Activated T-cell treated with anti-CD3 and anti-CD28 coated beads, Interleukin-2, amount 50 U/mL, for 1 hour (primary cell): ENCODE data around the gene CD22.
"Not testable (repeated sequence)": the region's sequence is repeated elsewhere in the genome, so short reads cannot be mapped to it uniquely, and the experiment has no call there.

Experiments
- DNase-seq: peaks from one replicate; pipeline ENCODE4 v3.0.0-alpha.2; 2020

CD22 gene

DNA sequence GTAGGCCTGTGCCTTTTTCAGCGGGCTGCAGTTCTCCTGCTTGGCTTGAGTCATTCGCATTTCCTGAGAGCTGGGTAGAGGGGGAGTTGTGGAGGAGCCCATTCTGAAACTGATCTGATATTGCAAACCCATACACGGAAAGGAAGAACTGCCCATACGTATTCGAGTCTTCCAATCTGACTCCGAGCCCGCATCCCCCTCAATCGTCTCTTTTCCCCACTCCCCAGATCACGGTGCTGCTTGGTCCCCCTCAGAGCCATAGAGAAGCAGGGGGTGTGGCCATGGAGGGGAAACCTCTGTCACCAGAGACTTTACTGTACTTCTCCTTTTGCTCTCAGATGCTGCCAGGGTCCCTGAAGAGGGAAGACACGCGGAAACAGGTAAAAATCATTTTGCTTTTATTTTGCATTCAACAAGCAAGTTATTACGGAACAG, at the start of gene CD22:
Gene CD22 (plus strand): TSS at position 337 of the 435 bp plus-strand sequence. CDS start 2,854 bp downstream, outside the sequence.
- DNase-seq, result no peak

DNA sequence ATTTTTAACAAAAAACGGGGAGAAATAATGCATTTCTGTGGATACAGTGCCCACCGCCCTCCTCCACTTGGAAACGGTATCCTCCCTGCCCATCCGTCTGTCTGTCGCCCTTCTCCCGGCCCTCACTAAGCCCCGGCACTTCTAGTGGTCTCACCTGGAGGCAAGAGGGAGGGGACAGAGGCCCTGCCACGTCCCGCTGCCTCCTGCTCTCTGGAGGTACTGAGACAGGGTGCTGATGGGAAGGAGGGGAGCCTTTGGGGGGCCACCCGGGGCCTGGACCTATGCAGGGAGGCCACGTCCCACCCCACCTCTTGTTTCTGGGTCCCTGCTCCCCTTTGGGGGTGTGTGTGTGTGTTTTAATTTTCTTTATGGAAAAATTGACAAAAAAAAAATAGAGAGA, 49.6 kb upstream of the CD22 start:
- DNase-seq, result no peak

DNA sequence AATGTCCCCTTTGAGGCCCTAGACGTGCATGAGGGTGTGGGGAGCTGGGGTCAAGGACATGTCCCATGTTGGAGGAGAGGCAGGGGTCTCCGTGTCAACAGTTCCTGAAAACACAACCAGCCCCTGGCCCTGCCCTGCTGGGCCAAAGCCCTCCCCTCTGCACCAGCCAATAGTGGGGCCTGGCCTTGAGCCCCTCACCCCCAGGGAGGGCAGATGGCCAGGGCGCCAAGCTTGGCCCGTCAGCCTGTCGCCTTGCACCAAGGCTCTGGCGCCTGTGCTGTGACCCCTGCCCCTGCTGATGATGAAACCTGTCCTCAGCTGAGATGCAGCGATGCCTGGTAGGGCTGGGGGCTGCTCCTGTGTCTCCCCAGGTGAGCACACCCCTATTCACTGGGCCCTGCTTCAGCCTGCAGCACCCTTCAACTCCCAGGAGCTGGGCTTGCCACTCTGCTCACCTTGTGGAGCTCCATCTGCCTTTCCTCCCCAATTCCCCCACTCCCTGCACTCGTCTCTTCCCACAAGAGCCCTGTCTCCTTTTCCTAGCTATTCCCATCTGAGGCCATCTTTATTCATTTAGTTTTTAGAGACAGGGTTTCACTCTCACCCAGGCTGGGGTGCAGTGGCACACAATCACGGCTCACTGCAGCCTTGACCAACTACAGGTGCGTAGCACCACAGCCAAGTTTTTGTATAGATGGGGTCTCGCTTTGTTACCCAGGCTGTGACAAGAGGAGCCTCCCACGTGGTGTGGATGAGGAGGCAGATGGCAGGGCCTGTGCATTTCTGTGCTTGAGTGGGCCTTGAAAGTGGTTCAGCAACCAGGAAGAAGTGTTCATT, 48.8 kb upstream of the CD22 start:
- DNase-seq, result no peak

DNA sequence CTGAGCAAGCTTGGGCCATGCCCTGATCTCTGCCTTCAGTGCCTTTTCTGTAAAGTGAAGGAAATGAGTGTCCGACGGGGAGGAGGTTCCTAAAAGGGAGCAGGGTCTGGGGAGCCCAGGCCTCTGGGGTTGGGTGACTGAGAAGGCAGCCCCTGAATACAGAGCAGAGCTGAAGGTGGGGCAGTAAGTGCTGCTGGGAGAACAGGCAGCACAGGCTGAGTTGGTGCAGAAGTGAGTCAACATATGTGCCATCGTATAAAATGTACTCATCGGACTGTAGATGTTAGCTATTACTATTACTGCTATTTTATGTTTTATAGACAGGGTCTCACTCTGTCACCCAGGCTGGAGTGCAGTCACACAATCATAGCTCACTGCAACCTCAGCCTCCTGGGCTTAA, 47.7 kb upstream of the CD22 start:
- no peak for DNase-seq

DNA sequence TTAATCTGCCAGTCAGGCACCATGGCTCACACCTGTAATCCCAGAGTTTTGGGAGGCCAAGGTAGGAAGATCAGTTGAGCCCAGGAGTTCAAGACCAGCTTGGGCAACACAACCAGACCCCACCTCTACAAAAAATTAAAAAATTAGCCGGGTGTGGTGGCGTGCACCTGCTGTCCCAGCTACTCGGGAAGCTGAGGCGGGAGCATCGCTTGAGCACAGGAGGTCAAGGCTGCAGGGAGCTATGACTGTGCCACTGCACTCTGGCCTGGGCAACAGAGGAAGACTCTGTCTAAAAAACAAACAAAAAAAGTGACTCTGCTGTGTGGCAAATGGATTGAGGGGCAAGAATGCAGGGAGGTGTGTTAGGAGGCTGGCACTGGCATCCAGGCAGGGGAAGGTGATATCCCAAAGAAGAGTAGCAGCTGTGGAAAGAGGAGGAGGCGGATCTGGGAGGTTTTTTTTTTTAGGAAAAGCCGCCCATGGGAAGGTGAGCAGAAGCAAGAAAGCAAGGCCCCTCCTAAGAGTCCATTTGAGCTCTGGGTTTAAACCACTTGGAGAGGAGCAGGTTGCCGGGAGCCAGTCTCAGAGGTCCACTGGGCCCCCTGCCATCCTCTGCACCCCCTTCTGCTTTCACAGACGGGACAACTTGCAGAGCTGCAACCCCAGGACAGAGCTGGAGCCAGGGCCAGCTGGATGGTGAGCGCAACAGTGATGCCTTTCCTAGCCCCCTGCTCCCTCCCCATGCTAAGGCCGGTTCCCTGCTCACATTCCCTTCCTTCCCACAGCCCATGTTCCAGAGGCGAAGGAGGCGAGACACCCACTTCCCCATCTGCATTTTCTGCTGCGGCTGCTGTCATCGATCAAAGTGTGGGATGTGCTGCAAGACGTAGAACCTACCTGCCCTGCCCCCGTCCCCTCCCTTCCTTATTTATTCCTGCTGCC, 44.6 kb upstream of the CD22 start:
- no peak for DNase-seq

DNA sequence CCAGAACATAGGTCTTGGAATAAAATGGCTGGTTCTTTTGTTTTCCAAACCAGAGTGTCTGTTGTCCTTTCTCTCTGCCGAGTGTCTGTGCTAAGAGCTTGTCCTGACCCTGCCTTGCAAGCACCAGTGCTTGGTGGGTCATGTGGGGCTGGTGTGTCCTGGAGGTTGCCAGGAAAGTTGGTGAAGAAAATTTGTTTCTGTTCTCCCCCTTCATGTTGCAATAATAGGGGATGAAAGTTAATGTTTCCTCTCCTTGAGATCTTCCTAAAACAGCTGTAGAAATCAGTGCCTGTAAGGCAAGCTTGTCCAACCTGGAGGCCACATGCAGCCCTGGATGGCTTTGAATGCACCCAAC, 43.9 kb upstream of the CD22 start:
- DNase-seq, result no peak

DNA sequence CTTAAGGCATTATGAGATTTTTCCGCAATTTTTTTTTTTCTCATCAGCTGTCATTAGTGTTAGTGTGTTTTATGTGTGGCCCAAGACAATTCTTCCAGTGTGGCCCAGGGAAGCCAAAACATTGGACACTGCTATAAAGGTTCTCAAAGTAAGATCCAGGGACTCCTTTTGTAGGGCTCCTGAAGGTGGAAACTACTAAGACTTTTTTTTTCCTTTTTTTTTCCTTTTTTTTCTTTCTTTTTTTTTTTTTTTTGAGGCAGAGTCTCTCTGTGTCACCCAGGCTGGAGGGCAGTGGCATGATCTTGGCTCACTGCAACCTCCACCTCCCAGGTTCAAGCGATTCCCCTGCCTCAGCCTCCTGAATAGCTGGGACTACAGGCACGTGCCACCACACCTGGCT, 43.5 kb upstream of the CD22 start:
- DNase-seq, result not testable (repeated sequence)

DNA sequence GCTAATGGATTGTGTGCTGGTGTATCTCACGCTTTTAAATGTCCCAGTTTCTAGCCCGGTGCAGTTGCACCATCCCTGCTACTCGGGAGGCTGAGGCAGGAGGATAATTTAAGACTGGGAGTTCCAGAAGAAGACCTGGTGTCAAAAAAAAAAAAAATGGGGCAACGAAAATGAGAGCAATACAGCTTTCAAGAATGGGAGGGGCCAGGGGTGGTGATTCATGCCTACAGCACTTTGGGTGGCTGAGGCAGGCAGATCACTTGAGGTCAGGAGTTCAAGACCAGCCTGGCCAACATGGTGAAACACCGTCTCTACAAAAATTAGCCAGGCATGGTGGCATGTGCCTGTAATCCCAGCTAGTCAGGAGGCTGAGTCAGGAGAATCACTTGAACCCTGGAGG, 42.9 kb upstream of the CD22 start:
- not testable (repeated sequence) for DNase-seq

DNA sequence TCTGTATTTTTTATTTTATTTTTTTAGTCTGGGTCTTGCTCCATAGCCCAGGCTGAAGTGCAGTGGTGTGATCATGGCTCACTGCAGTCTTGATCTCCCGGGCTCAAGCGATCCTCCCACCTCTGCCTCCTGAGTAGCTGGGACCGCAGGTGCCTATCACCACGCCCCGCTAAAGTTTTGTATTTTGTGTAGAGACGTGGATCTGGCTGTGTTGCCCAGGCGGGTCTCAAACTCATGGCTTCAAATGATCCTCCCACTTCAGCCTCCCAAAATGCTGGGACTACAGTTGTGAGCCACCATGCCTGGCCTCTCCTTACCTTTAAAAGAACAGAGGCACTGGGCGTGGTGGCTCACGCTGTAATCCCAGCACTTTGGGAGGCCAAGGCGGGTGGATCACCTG, 41.3 kb upstream of the CD22 start:
- no peak for DNase-seq

DNA sequence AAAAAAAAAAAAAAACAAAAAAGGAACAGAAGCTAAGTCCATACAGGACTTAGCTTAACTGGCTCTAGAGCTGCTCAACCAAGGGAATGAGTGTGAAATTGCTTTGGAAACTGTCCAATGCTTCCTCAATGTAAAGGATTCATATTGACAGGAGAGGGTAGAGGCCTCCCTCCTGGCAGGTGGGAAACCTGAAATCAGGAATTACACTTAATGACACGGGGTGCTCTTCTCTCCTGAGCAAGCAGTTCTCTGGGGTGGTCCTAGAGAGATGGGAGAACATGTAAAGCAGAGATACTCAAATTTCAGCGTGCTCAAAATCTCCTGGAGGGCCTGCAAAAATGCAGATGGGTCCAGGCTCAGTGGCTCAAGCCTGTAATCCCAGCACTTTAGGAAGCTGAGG, 40.7 kb upstream of the CD22 start:
- no peak for DNase-seq

DNA sequence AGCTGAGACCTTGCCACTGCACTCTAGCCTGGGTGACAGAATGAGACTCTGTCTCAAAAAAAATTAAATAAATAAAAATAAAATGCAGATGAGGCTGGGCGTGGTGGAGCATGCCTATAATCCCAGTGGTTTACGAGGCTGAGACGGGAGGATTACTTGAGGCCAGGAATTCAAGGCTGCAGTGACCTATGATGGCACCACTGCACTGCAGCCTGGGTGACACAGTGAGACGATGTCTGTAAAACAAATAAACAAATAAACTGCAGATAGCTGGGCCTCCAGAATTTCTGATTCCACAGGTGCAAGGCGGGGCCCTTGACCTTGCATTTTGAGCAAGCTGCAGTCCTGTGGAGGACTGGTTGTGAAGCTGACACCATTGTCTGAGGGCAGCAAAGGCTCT, 40.1 kb upstream of the CD22 start:
- DNase-seq, result no peak

DNA sequence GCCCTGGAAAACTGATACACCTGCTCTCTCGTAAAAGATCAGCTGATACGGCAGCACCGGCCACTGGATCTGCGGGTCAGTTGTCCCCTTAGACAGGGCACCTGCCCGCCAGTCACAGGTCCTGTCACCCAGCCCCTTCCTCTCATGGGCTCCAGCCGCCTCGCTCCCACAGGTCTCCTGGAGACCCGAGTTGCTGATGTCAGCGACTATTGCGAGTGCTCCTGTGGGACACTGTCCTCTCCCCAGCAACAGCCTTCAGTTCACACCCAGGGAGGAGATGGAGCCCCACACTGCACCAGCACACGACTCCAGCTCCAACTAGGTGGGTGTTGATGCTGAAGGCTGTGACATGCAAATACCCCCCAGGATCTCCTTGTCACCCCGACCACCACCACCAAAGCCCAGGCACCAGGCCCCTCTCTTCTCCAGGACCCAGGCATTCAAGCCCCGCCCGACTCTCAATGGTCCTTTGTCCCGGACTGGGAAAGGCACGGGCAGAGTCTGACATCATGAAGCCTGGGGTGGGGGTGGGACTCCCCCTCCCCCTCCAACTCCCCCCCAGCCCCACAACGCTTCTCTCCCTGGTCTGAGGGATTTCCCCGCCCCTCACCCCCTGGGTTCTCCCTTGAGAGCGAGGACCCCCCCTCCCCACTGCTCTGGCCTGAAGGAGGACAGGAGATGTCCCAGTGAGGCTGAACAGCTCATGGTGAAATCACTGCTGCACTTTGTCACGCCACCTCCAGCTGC, 38.4 kb upstream of the CD22 start:
- DNase-seq, result no peak

DNA sequence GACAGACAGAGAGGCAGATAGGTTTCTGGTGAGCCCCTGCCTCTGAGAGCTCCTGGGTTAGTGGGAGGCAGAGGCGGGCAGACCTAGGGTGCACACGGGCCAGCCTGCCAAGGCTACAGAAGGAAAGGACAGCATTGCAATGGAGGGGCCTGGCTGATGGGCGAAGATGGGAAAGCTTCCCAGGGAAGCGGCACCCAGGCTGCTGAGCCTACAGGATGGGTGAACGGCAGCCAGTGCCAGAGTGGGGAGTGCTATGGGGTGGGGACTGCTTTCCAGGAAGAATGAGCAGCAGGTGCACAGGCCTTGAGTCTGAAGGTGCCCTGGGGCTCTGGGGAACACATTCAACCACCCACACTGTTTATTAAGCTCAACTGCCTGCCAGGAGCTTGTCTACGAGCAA, 37.7 kb upstream of the CD22 start:
- DNase-seq, result no peak

DNA sequence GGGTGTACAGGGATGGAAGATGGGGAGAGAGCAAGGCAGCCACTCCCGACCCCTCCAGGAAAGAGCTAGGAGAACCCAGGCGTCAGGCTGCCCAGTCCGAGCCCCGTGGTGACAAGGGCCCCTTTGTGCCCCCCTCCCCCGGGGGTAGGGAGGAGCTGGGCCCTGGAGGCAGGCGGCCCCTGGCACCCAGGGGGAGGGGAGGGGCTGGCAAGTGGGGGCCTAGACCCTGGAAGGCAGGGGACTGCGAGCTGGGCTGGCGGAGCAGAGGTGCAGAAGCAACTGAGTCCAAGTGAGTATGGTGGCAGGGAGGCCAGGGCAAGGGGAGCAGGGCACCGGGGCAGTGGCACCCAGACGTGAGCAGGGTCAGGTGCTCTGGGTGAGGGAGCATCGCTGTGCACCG, 37.1 kb upstream of the CD22 start, which contains the start of gene MAG:
Gene MAG (plus strand): TSS at position 246 of the 400 bp plus-strand sequence. CDS start 3,248 bp downstream, outside the sequence.
- no peak for DNase-seq

DNA sequence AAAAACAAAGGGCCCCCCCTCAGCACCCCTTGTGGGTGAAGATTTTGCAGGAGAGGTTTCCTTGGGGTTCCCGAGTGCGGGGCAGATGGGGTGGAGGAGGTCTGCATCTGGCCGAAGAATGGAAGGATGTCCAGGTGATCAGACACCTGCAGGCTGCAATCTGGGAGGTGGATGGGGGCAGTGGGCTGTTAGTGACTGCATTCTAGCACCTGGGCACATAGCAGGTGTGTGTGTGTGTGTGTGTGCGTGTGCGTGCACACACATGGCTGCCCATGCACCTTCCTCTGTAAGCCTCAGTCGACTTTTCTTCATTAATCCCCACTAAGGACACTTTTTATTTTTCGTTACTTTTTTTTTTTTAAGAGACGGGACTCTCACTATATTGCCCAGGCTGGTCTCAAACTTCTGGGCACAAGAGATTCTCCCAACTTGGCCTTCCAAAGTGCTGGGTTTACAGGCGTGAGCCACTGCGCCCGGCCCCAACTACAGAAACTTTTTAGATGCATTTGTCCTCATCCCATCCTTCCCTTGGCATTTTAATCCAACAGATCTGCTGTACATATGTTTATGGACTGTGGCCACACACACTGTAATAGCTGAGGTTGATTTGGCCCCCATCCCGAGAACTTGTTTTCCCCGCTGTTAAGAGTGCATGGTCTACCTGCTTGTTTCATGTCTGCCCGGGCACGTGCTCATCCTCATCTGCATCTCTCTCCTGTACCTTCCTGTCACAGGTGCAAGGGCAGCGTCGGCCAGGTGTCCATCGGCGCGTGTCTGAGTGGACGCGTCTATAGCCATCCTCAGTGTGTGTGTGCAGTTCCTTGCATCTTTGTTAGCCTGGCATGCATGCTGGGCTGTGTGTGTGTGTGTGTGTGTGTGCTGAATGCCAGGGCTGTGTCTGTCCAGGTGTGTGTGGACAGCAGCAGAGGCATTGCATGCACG, 36.3 kb upstream of the CD22 start:
- DNase-seq, result no peak

DNA sequence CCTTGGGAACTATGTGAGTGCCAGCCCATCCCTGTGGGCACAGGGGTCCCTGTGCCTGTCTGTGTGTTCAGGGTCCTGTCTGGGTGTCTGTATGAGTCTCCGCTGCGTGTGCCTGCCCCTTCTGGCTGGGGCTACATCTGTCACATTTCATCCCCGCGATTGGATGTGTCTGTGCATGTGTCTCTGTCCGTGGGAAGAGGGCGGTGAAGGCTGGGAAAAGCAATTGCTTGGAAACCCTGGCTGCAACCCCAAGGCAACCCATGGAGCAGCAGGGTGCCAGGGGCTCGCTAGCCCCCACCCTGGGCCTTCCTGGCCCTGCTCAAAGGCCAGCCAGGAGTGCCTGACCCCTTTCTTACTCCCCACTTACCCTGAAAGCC, 35.6 kb upstream of the CD22 start:
- DNase-seq, result no peak

DNA sequence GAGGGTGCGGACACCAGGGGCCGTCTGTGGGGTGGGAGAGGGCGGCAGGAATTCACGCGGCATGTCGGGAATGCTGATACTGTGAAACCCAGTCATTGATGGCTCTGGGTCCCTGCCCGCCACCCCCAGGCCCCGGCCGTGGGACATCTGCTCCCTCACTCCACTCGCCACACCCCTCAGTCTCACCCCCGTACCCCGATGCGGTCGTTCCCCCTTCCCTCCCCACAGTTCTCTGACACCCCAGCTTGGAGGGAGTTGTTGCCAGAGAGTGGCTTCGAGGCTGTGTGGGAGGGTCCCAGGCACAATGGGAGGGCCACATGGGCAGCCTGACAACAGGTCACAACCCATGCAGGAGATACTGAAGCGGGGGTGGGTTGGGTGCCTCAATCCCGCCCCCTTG, 35.2 kb upstream of the CD22 start:
- DNase-seq, result no peak

DNA sequence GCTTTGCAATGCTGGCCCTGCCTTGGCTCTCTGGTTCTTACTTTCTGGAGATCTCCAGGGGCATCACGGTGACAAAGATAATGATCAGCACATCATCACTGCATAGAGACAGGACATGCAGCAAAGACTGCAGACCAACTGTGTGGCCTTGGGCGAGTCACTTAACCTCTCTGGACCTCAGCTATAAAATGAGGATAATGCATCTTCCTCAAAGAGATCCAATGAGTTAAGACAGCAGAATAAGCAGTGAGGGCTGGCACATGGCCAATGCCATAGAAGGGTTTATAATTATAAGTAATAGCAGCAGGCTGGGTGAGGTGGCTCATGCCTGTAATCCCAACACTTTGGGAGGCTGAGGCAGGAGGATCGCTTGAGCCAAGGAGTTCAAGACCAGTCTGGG, 34.7 kb upstream of the CD22 start:
- no peak for DNase-seq

DNA sequence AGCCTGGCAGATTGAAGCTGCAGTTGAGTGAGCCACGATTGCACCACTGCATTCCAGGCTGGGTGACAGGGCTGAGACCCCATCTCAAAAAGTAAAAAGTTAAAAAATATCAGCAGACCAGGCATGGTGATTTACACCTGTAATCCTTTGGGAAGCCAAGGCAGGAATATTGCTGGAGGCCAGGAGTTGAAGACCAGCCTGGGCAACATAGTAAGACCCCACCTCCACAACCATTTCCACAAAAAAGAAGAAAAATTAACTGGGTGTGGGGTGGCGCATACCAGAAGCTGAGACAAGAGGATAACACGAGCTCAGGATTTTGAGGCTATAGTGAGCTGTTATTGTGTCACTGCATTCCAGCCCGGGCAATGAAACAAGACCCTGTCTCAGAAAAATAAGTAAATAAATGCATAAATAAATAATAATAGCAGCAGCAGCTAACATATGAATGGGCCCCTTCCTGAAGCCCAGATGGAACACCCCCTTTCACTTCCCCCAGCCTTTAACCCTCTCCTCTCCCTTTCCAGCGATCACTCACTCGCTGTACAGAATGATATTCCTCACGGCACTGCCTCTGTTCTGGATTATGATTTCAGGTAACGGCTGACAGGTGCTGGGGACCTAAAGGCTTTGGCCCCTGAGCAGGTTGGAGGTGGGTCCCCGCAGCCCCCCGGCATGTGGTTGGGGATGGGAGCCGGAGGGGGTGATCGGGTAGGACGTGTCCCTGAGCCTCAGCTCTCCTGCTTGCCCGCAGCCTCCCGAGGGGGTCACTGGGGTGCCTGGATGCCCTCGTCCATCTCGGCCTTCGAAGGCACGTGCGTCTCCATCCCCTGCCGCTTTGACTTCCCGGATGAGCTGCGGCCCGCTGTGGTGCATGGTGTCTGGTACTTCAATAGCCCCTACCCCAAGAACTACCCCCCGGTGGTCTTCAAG, 33.9 kb upstream of the CD22 start:
- no peak for DNase-seq

DNA sequence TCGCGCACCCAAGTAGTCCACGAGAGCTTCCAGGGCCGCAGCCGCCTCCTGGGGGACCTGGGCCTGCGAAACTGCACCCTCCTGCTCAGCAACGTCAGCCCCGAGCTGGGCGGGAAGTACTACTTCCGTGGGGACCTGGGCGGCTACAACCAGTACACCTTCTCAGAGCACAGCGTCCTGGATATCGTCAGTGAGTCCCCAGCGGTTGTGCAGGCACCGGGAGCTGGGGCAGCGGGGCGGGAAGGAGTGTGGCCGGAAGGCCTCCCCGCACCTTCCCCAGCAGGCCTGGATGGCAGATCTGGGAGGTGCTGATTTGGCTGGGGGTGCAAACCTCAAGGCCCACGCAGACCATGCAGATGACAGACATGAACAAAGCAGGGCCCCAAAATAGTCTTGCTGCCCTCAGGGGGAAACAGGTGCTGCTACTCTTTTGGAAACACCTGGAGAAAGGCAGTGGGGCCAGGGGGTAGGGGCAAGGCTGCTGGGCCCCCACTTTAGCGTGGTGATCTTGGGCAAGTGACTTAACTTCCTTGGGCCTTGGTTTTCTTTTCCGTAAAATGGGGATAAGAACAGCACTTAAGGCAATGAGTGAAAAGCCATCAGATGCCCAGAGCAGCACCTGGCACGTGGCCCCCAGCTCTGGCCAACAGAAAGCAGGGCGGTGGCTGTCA, 33.1 kb upstream of the CD22 start:
- DNase-seq, result peak; percentile 48
